GM21619 (cell line): ENCODE measurements around the gene STRBP.
"Not testable (repeated sequence)": the region's sequence is repeated elsewhere in the genome, so short reads cannot be mapped to it uniquely, and the experiment has no call there.

Experiments used
- ATAC-seq: cut with Tn5 transposase; IDR thresholded peaks from one replicate; pipeline ENCODE4 v1.9.1; 2021; ENCODE audit not compliant: unreplicated experiment

Gene STRBP

GRCh38 chr9:123251324-123251723, 17.1 kb downstream of the STRBP start:
- no peak for ATAC-seq

GRCh38 chr9:123250504-123250903, 17.9 kb downstream of the STRBP start:
- no peak for ATAC-seq

GRCh38 chr9:123249162-123249561, 19.2 kb downstream of the STRBP start:
- ATAC-seq = not testable (repeated sequence)

- ATAC-seq = no peak
Measured at GRCh38 chr9:123248630-123249029, 19.8 kb downstream of the STRBP start.

- ATAC-seq = no peak
Measured at GRCh38 chr9:123246534-123246933, 21.9 kb downstream of the STRBP start.

- ATAC-seq = no peak
Measured at GRCh38 chr9:123239726-123240125, 28.7 kb downstream of the STRBP start.

- no peak for ATAC-seq
Measured at GRCh38 chr9:123238365-123238764, 30.0 kb downstream of the STRBP start.

GRCh38 chr9:123237220-123237619, 31.2 kb downstream of the STRBP start:
- ATAC-seq = no peak

GRCh38 chr9:123235448-123235847, 32.9 kb downstream of the STRBP start:
- no peak for ATAC-seq

GRCh38 chr9:123234853-123235252, 33.5 kb downstream of the STRBP start:
- ATAC-seq = peak; percentile 52

GRCh38 chr9:123232332-123232731, 36.1 kb downstream of the STRBP start:
- no peak for ATAC-seq

GRCh38 chr9:123231421-123231820, 37.0 kb downstream of the STRBP start:
- ATAC-seq = no peak

GRCh38 chr9:123228967-123229366, 39.4 kb downstream of the STRBP start:
- no peak for ATAC-seq

- ATAC-seq = no peak
Measured at GRCh38 chr9:123225995-123226394, 42.4 kb downstream of the STRBP start.

GRCh38 chr9:123225374-123225813, 43.0 kb downstream of the STRBP start:
- peak; percentile 96 for ATAC-seq

- no peak for ATAC-seq
Measured at GRCh38 chr9:123220127-123220526, 48.3 kb downstream of the STRBP start.

GRCh38 chr9:123218831-123219230, 49.6 kb downstream of the STRBP start:
- ATAC-seq = no peak

GRCh38 chr9:123217128-123217654, 51.2 kb downstream of the STRBP start:
- no peak for ATAC-seq

- ATAC-seq = no peak
Measured at GRCh38 chr9:123216251-123216797, 52.1 kb downstream of the STRBP start.

- no peak for ATAC-seq
Measured at GRCh38 chr9:123211081-123211480, 57.3 kb downstream of the STRBP start.

GRCh38 chr9:123208626-123209174, 59.7 kb downstream of the STRBP start:
- ATAC-seq = no peak

GRCh38 chr9:123206065-123206464, 62.3 kb downstream of the STRBP start:
- ATAC-seq = no peak

- no peak for ATAC-seq
Measured at GRCh38 chr9:123201083-123201482, 67.3 kb downstream of the STRBP start.
